ENCODE measurements around the gene ALDH5A1. TPM values are rescaled to one million over a fixed set of nuclear protein-coding genes. Genes with fewer than 3 reads are reported as not detected.
"Not testable (repeated sequence)": the region's sequence is repeated elsewhere in the genome, so short reads cannot be mapped to it uniquely, and the experiment has no call there.

The ALDH5A1 gene
- total RNA-seq, 1 donor from 2014 or later: 27.6 TPM

DNA sequence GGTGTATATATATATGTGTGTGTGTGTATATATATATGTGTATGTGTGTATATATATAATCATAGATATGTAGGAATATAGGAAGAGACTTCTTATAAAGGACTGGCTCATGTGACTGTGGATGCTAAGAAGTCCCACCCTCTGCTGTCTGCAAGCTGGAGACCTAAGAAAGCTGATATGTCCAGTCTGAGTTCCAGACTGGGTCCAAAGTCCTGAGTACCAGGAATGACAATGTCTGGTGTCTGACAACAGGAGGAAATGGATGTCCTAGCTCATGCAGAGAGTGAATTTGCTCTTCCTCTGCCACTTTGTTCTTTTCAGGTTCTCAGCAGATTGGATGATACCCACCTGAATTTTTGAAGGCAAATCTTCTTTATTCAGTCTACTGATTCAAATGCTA, 7.1 kb downstream of the ALDH5A1 start:
- DNase-seq: no peak
- H3K27ac ChIP-seq (replicated peaks): no peak overlapping the region
- H3K27me3 ChIP-seq (ENCODE audit: low read depth): no peaks in the 10 kb centered on the region
- H3K9me3 ChIP-seq (replicated peaks): peaks cover 5% of the 10 kb centered on the region
- peaks cover 30% of the 10 kb centered on the region for H3K36me3 ChIP-seq
- no peak overlapping the region for H3K4me3 ChIP-seq
- intact Hi-C loops (cut with micrococcal nuclease): no loop called here
- TF ChIP-seq CTCF (IDR thresholded peaks at IDR 0.05; ENCODE audit: borderline replicate concordance): no peak
- no peaks in the 10 kb centered on the region for H3K4me1 ChIP-seq

DNA sequence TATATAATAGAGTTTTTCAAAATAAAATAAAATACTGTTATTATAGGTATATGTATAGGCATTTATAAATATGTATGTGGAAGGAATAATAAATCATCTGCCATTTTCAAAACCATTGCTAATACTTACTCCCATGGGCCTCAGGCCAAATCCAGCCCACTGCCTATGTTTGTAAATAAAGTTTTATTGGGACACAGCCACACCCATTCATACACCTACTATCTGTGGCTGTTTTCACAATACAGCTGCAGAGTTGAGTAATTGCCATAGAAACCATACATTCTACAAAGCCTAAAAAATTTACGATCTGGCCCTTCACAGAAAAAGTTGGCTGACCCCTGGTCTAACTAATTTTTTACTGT, 9.5 kb downstream of the ALDH5A1 start:
- Histone ChIP-seq H3K36me3 (peaks cover 46% of the 10 kb centered on the region), H3K9me3 (replicated peaks) (peaks cover 6% of the 10 kb centered on the region), H3K27ac (replicated peaks) (no peak overlapping the region), H3K4me3 (no peak overlapping the region), H3K27me3 (ENCODE audit: low read depth) (no peaks in the 10 kb centered on the region), H3K4me1 (no peaks in the 10 kb centered on the region)
- intact Hi-C loops (cut with micrococcal nuclease): no loop called here
- no peak for DNase-seq
- TF ChIP-seq CTCF (IDR thresholded peaks at IDR 0.05; ENCODE audit: borderline replicate concordance): no peak

DNA sequence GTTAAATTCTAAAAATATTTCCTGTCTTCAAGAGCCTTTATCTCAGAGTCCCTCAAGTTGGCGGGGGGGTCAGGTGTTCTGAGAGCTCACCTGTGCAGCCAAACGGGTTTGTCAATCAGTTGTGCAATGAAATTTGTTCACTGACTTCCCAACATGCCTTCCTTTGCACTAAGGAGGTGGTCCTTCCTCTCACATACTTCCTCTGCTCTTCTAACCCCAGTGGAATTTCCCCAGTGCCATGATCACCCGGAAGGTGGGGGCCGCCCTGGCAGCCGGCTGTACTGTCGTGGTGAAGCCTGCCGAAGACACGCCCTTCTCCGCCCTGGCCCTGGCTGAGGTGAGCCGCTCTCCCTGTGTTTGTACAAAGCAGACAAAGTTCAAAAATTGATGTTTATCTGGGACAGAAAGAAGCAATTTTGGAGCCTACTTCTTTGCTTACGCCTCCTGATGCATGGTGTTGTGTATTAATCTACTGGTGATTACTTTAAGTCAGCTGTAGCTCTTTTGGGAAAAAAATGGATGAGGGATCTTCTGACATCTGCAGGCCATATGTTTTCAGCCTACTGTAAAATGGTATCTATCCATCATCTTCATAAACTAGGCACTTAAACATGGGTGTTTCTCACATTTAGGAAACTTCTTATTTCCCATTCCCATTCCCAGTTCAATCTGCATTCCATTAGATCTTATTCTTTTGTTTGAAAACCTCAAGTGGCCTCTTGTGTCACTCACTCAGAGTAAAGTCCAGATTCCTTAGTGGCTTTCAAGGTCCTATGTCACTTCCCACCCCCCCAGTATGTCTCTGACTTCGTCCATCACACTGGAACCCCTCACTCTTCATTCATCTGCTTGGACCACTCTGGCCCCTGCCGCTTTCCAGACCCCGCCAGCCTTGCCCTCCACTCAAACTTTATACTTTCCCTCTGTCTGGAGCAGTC, 10.1 kb downstream of the ALDH5A1 start:
- no peak for DNase-seq
- no peak for TF ChIP-seq CTCF (IDR thresholded peaks at IDR 0.05; ENCODE audit: borderline replicate concordance)
- no peaks in the 10 kb centered on the region for H3K4me1 ChIP-seq
- no peak overlapping the region for H3K27ac ChIP-seq (replicated peaks)
- H3K36me3 ChIP-seq: peaks cover 46% of the 10 kb centered on the region
- no peak overlapping the region for H3K4me3 ChIP-seq
- peaks cover 6% of the 10 kb centered on the region for H3K9me3 ChIP-seq (replicated peaks)
- intact Hi-C loops (cut with micrococcal nuclease): no loop called here
- H3K27me3 ChIP-seq (ENCODE audit: low read depth): no peaks in the 10 kb centered on the region

DNA sequence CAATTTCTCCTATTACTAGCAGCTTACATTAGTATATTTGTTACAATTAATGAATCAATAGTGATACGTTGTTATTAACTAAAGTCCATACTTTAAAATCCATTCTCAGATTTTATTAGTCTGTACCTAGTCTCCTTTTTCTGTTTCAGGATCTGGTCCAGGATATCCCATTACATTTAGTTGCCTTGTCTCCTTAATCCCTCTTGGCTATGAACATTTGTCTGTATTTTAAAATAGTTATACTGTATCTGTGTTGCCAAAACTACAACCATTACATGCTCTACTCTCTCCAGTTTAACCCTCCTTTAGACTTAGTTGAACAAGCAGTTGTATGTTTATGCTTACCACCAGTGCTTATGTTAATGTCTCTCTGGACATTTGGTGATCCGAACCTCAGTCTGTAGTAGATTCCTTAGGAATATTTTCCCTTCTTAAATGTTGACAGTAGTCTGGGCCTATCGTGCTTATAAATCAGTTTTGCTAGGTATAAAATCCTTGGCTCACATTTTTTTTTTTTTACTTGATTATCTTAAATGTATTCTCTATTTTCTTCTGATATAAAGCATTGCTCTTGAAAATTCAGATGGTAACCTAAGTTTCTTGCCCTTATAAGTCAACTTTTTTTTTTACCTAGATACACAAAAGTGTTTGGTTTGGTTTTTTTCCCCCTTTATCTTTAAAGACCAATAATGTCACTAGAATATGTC, 12.2 kb downstream of the ALDH5A1 start:
- DNase-seq: no peak
- H3K27ac ChIP-seq (replicated peaks): no peak overlapping the region
- H3K4me3 ChIP-seq: no peak overlapping the region
- TF ChIP-seq CTCF (IDR thresholded peaks at IDR 0.05; ENCODE audit: borderline replicate concordance): no peak
- H3K27me3 ChIP-seq (ENCODE audit: low read depth): no peaks in the 10 kb centered on the region
- intact Hi-C loops (cut with micrococcal nuclease): no loop called here
- H3K9me3 ChIP-seq (replicated peaks): peaks cover 6% of the 10 kb centered on the region
- H3K4me1 ChIP-seq: no peaks in the 10 kb centered on the region
- peaks cover 47% of the 10 kb centered on the region for H3K36me3 ChIP-seq

DNA sequence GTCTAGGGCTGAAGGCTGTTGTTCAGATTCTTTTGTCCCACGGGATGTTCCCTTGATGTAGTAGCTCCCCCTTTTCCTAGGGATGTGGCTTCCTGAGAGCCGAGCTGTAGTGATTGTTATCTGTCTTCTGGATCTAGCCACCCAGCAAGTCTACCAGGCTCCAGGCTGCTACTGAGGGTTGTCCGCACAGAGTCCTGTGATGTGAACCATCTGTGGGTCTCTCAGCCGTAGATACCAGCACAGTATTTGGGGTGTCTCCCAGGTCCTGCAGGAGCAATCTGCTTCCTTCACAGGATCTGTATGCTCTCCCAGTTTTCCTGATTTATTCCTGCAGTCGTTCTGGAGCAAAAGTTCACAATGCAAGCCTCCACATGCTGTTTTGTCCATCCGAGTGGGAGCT, 17.2 kb downstream of the ALDH5A1 start:
- intact Hi-C loops (cut with micrococcal nuclease): loop anchor here (10.0 kb wide), 1 partner anchor 87 kb away; no protein-coding TSS in a partner anchor
- H3K4me1 ChIP-seq; DNase-seq; H3K27me3 ChIP-seq (ENCODE audit: low read depth); H3K4me3 ChIP-seq; H3K9me3 ChIP-seq (replicated peaks); H3K27ac ChIP-seq (replicated peaks): not testable (repeated sequence)
- H3K36me3 ChIP-seq: peaks cover 63% of the 10 kb centered on the region

DNA sequence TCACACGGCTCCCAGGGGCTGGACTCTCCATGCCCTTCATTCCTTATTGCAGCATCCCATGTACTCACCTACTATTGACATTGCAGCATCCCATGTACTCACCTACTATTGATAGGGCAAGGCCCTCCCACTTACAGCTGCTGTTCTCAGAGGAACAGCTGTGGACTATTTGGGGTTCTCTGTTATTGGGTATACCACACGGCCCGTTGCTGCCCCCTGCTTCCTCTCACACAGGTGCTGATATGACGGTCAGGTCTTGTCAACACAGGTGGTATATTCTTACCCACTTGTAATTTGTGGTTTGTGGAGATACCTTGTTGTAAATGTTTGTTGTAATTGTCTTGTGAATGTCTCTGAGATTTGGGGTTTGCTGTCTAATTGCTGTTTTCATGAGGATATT, 18.8 kb downstream of the ALDH5A1 start:
- intact Hi-C loops (cut with micrococcal nuclease): loop anchor here (10.0 kb wide), 1 partner anchor 89 kb away; no protein-coding TSS in a partner anchor
- Histone ChIP-seq H3K27me3 (ENCODE audit: low read depth) (no peaks in the 10 kb centered on the region), H3K4me1 (no peaks in the 10 kb centered on the region), H3K36me3 (peaks cover 59% of the 10 kb centered on the region), H3K9me3 (replicated peaks) (no peaks in the 10 kb centered on the region), H3K4me3 (no peak overlapping the region), H3K27ac (replicated peaks) (no peak overlapping the region)
- no peak for DNase-seq
- TF ChIP-seq CTCF (IDR thresholded peaks at IDR 0.05; ENCODE audit: borderline replicate concordance): no peak
